ENCODE results near the gene DEFB126. TPM values are rescaled to one million over a fixed set of nuclear protein-coding genes. Genes with fewer than 3 reads are reported as not detected.
"Not testable (repeated sequence)": the region's sequence is repeated elsewhere in the genome, so short reads cannot be mapped to it uniquely, and the experiment has no call there.

DEFB126 gene
- polyA plus RNA-seq (2011; rRNA removed) (not detected in 2 replicates), polyA minus RNA-seq (2011; rRNA and poly(A)+ RNA removed) (not detected in 2 replicates)

GRCh38 chr20:142290-142689 lies at the start of gene DEFB126:
Gene DEFB126, plus strand, starts transcription at chr20:142590. Its CDS starts 39 bp downstream, at chr20:142629.
- CTCF ChIA-PET, result no interaction called here

GRCh38 chr20:93641-94040 lies 48.7 kb upstream of the DEFB126 start:
- H3K36me3 ChIP-seq (ENCODE audit: control insufficient read depth, insufficient read depth, low read length), result no peaks in the 10 kb centered on the region
- ChIA-PET POLR2A (no interaction called here), CTCF (no interaction called here)
- DNase-seq (ENCODE audit: low read depth), result no peak
- no peaks in the 10 kb centered on the region for H3K27me3 ChIP-seq (ENCODE audit: control insufficient read depth, insufficient read depth, low read length)
- TF ChIP-seq CTCF (IDR thresholded peaks at IDR 0.05; ENCODE audit: insufficient read depth, low read depth, low read length), result no peak
- no peak overlapping the region for H3K4me3 ChIP-seq (ENCODE audit: low read depth, low read length)

More at GRCh38 chr20:142290-142689, at the start of gene DEFB126:
- POLR2A ChIA-PET, result no interaction called here
- H3K4me3 ChIP-seq (ENCODE audit: low read depth, low read length), result no peak within 1 kb of the TSS
- H3K27me3 ChIP-seq (ENCODE audit: control insufficient read depth, insufficient read depth, low read length), result 0 out of 2 replicates have a peak, but pooled peaks cover 2% of the 10 kb centered on the region
- no peak for TF ChIP-seq CTCF (IDR thresholded peaks at IDR 0.05; ENCODE audit: insufficient read depth, low read depth, low read length)
- no peak for DNase-seq (ENCODE audit: low read depth)
- no peaks in the 10 kb centered on the region for H3K36me3 ChIP-seq (ENCODE audit: control insufficient read depth, insufficient read depth, low read length)

GRCh38 chr20:95215-95614 lies 47.2 kb upstream of the DEFB126 start:
- Histone ChIP-seq H3K27me3 (ENCODE audit: control insufficient read depth, insufficient read depth, low read length) (no peaks in the 10 kb centered on the region), H3K36me3 (ENCODE audit: control insufficient read depth, insufficient read depth, low read length) (no peaks in the 10 kb centered on the region), H3K4me3 (ENCODE audit: low read depth, low read length) (no peak overlapping the region)
- no peak for TF ChIP-seq CTCF (IDR thresholded peaks at IDR 0.05; ENCODE audit: insufficient read depth, low read depth, low read length)
- ChIA-PET POLR2A (no interaction called here), CTCF (no interaction called here)
- no peak for DNase-seq (ENCODE audit: low read depth)

- POLR2A ChIA-PET; CTCF ChIA-PET; H3K36me3 ChIP-seq (ENCODE audit: control insufficient read depth, insufficient read depth, low read length); H3K4me3 ChIP-seq (ENCODE audit: low read depth, low read length); DNase-seq (ENCODE audit: low read depth); H3K27me3 ChIP-seq (ENCODE audit: control insufficient read depth, insufficient read depth, low read length): not testable (repeated sequence)
Observed at GRCh38 chr20:97691-98090, 44.7 kb upstream of the DEFB126 start.

GRCh38 chr20:101975-102374 lies 40.4 kb upstream of the DEFB126 start:
- no peak for DNase-seq (ENCODE audit: low read depth)
- TF ChIP-seq CTCF (IDR thresholded peaks at IDR 0.05; ENCODE audit: insufficient read depth, low read depth, low read length), result no peak
- Histone ChIP-seq H3K27me3 (ENCODE audit: control insufficient read depth, insufficient read depth, low read length) (no peaks in the 10 kb centered on the region), H3K36me3 (ENCODE audit: control insufficient read depth, insufficient read depth, low read length) (no peaks in the 10 kb centered on the region), H3K4me3 (ENCODE audit: low read depth, low read length) (no peak overlapping the region)
- ChIA-PET CTCF (interaction anchor here (1.3 kb wide), 1 partner anchor 56 kb away, joined by 3 read pairs; the partner anchor contains the start of gene DEFB127), POLR2A (no interaction called here)

- no peaks in the 10 kb centered on the region for H3K27me3 ChIP-seq (ENCODE audit: control insufficient read depth, insufficient read depth, low read length)
- no peak for DNase-seq (ENCODE audit: low read depth)
- ChIA-PET CTCF (no interaction called here), POLR2A (no interaction called here)
- TF ChIP-seq CTCF (IDR thresholded peaks at IDR 0.05; ENCODE audit: insufficient read depth, low read depth, low read length), result no peak
- H3K36me3 ChIP-seq (ENCODE audit: control insufficient read depth, insufficient read depth, low read length), result no peaks in the 10 kb centered on the region
- no peak overlapping the region for H3K4me3 ChIP-seq (ENCODE audit: low read depth, low read length)
Observed at GRCh38 chr20:103456-103855, 38.9 kb upstream of the DEFB126 start.

Data from BJ (cell line).